Mesenchymal stem cell (in vitro differentiated cells and primary cell): ENCODE data around the gene MYCL.
A peak's percentile ranks its signal among the peaks of the same experiment; 100 is the strongest.

Source experiments
- DNase-seq: peaks from one replicate; pipeline ENCODE4 v3.0.0-alpha.2; 2013
- H2AFZ ChIP-seq: one replicate; pipeline ENCODE4 v1.6.1; 2013; ENCODE audit warnings: low read depth, mild to moderate bottlenecking, control low read depth, inconsistent platforms, low read length, moderate library complexity
- H2AK5ac ChIP-seq: 2 replicates; pipeline ENCODE4 v1.6.1; 2013; ENCODE audit warnings: low read length, moderate library complexity, mild to moderate bottlenecking, inconsistent platforms; ENCODE audit not compliant: severe bottlenecking
- H2BK120ac ChIP-seq: one replicate; pipeline ENCODE4 v1.6.1; 2013; ENCODE audit warnings: low read depth, mild to moderate bottlenecking, inconsistent platforms, low read length, moderate library complexity
- H2BK12ac ChIP-seq, 2 experiments: one replicate each; pipeline ENCODE4 v1.6.1; 2013; ENCODE audit warnings: inconsistent platforms in 2 of 2, low read length in 2 of 2, mild to moderate bottlenecking in 2 of 2, moderate library complexity in 2 of 2, control low read depth in 1 of 2
- H2BK15ac ChIP-seq: one replicate; pipeline ENCODE4 v1.6.1; 2013; ENCODE audit warnings: mild to moderate bottlenecking, low read depth, inconsistent platforms; ENCODE audit not compliant: poor library complexity, severe bottlenecking
- H2BK5ac ChIP-seq: 2 replicates; pipeline ENCODE4 v1.6.1; 2013; ENCODE audit warnings: low read depth, mild to moderate bottlenecking, low read length, control low read depth, inconsistent platforms; ENCODE audit not compliant: poor library complexity, severe bottlenecking
- H3K14ac ChIP-seq, 2 experiments: one replicate each; pipeline ENCODE4 v1.6.1; 2013; ENCODE audit warnings: inconsistent platforms in 2 of 2, low read length in 2 of 2, control low read depth in 1 of 2, mild to moderate bottlenecking in 1 of 2, moderate library complexity in 1 of 2
- H3K18ac ChIP-seq, 2 experiments: one replicate each; pipeline ENCODE4 v1.6.1; 2013; ENCODE audit warnings: inconsistent platforms in 2 of 2, low read length in 2 of 2, control low read depth in 1 of 2, low read depth in 1 of 2, mild to moderate bottlenecking in 1 of 2
- H3K23ac ChIP-seq, 2 experiments: one replicate each; pipeline ENCODE4 v1.6.1; 2013; ENCODE audit warnings: inconsistent platforms in 2 of 2, low read length in 2 of 2, mild to moderate bottlenecking in 2 of 2, moderate library complexity in 2 of 2, control low read depth in 1 of 2
- H3K27ac ChIP-seq: 2 replicates; pipeline ENCODE4 v1.5.1; 2013; ENCODE audit warnings: mild to moderate bottlenecking, moderate library complexity, low read length, control low read depth, inconsistent platforms; ENCODE audit not compliant: poor library complexity, severe bottlenecking
- H3K27me3 ChIP-seq, 2 experiments: 2 replicates each; pipeline versions ENCODE4 v1.6.1 to v1.7.0; 2013; ENCODE audit warnings: low read length in 2 of 2, mild to moderate bottlenecking in 2 of 2, moderate library complexity in 2 of 2, control low read depth in 1 of 2, inconsistent platforms in 1 of 2; ENCODE audit not compliant: control insufficient read depth in 1 of 2, insufficient read depth in 1 of 2
- H3K36me3 ChIP-seq, 2 experiments: 2 replicates each; pipeline versions ENCODE4 v1.6.1 to v1.7.0; 2013; ENCODE audit warnings: low read length in 2 of 2, control low read depth in 1 of 2, inconsistent platforms in 1 of 2, low read depth in 1 of 2, mild to moderate bottlenecking in 1 of 2; ENCODE audit not compliant: insufficient read depth in 2 of 2, control insufficient read depth in 1 of 2
- H3K4ac ChIP-seq, 2 experiments: one replicate each; pipeline ENCODE4 v1.6.1; 2013; ENCODE audit warnings: inconsistent platforms in 2 of 2, low read length in 2 of 2, mild to moderate bottlenecking in 2 of 2, moderate library complexity in 2 of 2, control low read depth in 1 of 2, low read depth in 1 of 2
- H3K4me1 ChIP-seq: 2 replicates; pipeline ENCODE4 v1.6.1; 2013; ENCODE audit warnings: low read depth, low read length, control low read depth; ENCODE audit not compliant: control insufficient read depth, insufficient read depth
- H3K4me2 ChIP-seq: 2 replicates; pipeline ENCODE4 v1.6.1; 2013; ENCODE audit warnings: low read length, mild to moderate bottlenecking, inconsistent platforms; ENCODE audit not compliant: poor library complexity, severe bottlenecking
- H3K4me3 ChIP-seq, 2 experiments: 2 replicates each; pipeline versions ENCODE4 v1.5.1 to v1.7.0; 2013; ENCODE audit warnings: low read length in 2 of 2, mild to moderate bottlenecking in 2 of 2, control low read depth in 1 of 2, low read depth in 1 of 2; ENCODE audit not compliant: insufficient read depth in 1 of 2
- H3K79me1 ChIP-seq: replicated peaks from 2 replicates; pipeline ENCODE4 v1.6.1; 2013; ENCODE audit warnings: mild to moderate bottlenecking, control low read depth, low read length, inconsistent platforms; ENCODE audit not compliant: poor library complexity, severe bottlenecking
- H3K9ac ChIP-seq: 2 replicates; pipeline ENCODE4 v1.7.0; 2013; ENCODE audit warnings: mild to moderate bottlenecking, low read length, moderate library complexity
- H3K9me3 ChIP-seq: 2 replicates; pipeline ENCODE4 v1.7.0; 2013; ENCODE audit warnings: mild to moderate bottlenecking, low read length; ENCODE audit not compliant: control insufficient read depth
- H4K8ac ChIP-seq: one replicate; pipeline ENCODE4 v1.6.1; 2013; ENCODE audit warnings: inconsistent platforms, mild to moderate bottlenecking, low read length, moderate library complexity
- H4K91ac ChIP-seq: one replicate; pipeline ENCODE4 v1.6.1; 2013; ENCODE audit warnings: mild to moderate bottlenecking, low read length, inconsistent platforms
- WGBS: methylation state at CpG from one replicate; pipeline ENCODE4 v1.1.7; 2013; ENCODE audit warnings: mixed read lengths; 5-methylcytosine and 5-hydroxymethylcytosine counted together

The MYCL gene

DNA sequence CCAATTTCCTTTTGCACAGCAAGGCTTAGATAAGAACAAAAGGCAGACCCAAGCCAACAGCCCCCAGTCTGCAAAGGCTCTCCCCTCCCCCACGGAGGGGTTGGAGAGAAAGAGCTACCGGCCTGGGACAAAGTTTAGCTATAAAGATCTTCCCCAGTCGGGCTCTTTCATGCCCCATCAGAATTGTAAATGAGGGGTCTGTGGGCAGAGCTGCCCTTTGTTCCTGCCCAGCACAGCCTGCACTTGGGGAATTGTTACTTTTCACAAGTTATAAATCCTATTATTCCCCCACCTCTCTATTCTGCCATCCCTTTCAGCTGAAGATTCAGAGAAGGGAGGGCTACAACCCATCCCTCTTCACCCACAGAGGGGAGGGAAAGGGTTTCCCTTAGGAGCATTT, 3.5 kb downstream of the MYCL start:
- H3K79me1 ChIP-seq: no peaks in the 10 kb centered on the region
- no peak overlapping the region for H3K4me3 ChIP-seq
- no peak overlapping the region for H2AFZ ChIP-seq
- H4K91ac ChIP-seq: no peak overlapping the region
- no peak overlapping the region for H3K18ac ChIP-seq
- H3K27ac ChIP-seq: no peak overlapping the region
- H3K4me1 ChIP-seq: peaks cover 20% of the 10 kb centered on the region
- no peak for DNase-seq
- no peak overlapping the region for H4K8ac ChIP-seq
- H3K14ac ChIP-seq: no peak overlapping the region
- H3K9me3 ChIP-seq: no peaks in the 10 kb centered on the region
- H3K9ac ChIP-seq: no peak overlapping the region
- H2BK12ac ChIP-seq: no peak overlapping the region
- H3K4ac ChIP-seq: no peak overlapping the region
- 20% methylated on average over 1 of the region's 3 CpGs for WGBS
- H3K27me3 ChIP-seq: peaks cover 46 to 79% of the 10 kb centered on the region in 2 experiments
- H2AK5ac ChIP-seq: no peak overlapping the region
- no peak overlapping the region for H2BK120ac ChIP-seq
- no peak overlapping the region for H3K23ac ChIP-seq
- H2BK15ac ChIP-seq: no peak overlapping the region
- peaks cover 0 to 5% of the 10 kb centered on the region in 2 experiments for H3K36me3 ChIP-seq
- H3K4me2 ChIP-seq: no peak overlapping the region
- H2BK5ac ChIP-seq: no peak overlapping the region

DNA sequence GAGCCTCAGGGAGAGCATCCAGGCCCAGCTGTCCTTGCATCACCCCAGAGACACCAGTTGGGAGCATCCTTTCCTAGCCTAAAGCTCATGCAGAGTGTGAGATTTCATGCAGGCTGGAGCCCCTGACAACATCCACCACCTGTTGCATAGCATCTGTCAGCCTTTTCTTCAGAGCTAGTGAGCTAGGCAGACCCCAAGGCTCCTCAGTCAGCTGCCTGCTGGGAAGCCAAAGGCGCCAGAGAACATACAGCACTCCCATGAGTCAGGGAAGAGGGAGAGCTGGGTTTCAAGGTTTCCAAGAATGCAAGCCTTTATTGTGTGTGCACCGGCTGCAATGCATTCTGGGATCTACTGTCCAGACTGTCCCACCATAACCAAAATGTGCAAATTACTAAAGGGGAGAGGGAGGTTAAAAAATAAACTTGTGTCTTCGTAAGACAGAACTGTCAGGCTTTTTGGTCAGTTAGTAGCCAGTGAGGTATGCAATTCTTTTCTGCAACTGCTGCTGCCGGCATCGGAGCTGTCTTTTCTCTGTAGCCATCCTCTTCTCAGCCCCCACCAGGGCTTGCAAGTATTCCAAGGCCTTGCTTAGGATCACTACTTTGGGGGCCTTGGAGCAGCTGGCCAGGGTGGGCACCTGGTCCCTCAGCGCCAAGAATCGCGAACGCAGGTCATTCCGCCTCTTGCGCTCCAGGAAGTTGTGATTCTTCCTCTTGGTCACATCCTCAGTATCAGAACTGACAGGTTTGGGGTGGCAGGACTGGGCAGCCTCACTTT, 4.6 kb downstream of the MYCL start:
- no peak overlapping the region for H3K4ac ChIP-seq
- no peak overlapping the region for H3K4me3 ChIP-seq
- peak; percentile 46 for DNase-seq
- H3K4me1 ChIP-seq: peaks cover 15% of the 10 kb centered on the region
- H3K27me3 ChIP-seq: peaks cover 37 to 69% of the 10 kb centered on the region in 2 experiments
- no peak overlapping the region for H3K9ac ChIP-seq
- no peak overlapping the region for H3K23ac ChIP-seq
- H3K18ac ChIP-seq: no peak overlapping the region
- no peak overlapping the region for H2AK5ac ChIP-seq
- no peak overlapping the region for H2BK120ac ChIP-seq
- no peak overlapping the region for H3K14ac ChIP-seq
- H3K36me3 ChIP-seq: peaks cover 0 to 2% of the 10 kb centered on the region in 2 experiments
- H3K27ac ChIP-seq: no peak overlapping the region
- no peak overlapping the region for H2BK12ac ChIP-seq
- no peak overlapping the region for H4K91ac ChIP-seq
- no peak overlapping the region for H3K4me2 ChIP-seq
- no peak overlapping the region for H4K8ac ChIP-seq
- no peaks in the 10 kb centered on the region for H3K9me3 ChIP-seq
- no peak overlapping the region for H2BK5ac ChIP-seq
- no peak overlapping the region for H2AFZ ChIP-seq
- no peak overlapping the region for H2BK15ac ChIP-seq
- no peaks in the 10 kb centered on the region for H3K79me1 ChIP-seq
- whole genome bisulfite sequencing: 94% methylated on average over 11 of the region's 11 CpGs

DNA sequence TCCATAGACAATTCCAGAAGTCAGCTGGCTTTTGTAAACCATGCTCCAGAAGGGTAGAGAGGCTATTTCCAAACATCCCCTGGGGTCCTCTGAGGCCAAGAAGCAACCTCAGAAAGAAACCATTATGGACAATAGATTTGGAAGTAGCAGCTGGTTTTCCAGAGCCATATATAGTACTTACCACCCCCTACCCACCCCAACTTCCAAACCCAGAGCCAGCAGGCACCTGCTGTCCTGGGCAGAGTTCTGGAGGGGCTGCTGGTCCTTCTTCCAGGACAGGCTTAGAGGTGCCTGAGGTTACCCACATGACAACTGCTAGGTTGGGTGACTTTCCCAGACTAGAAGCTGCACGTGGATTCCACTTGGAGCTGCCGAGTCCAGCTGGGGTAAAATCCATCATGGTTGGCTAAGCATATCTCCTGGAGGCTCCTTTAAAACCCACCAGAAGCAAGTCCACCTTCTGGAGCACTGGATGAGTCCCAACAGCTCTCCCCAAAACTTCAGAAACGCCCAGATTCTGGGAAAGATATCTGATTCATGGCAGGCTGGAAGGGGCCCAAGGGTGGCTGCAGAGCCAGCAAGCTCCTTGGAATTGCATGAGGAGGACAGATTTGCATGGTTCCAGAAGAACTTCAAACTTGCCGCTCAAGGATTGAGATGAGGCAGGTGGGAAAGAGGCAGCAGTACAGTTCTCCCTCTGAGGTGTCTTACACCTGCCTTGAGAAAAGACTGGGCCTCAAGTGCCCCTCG, 5.8 kb downstream of the MYCL start:
- Histone ChIP-seq H3K4me3 (no peak overlapping the region), H4K91ac (no peak overlapping the region), H3K23ac (no peak overlapping the region), H2BK12ac (no peak overlapping the region), H2AFZ (no peak overlapping the region), H3K18ac (no peak overlapping the region), H3K27ac (no peak overlapping the region), H4K8ac (no peak overlapping the region), H2BK5ac (no peak overlapping the region), H3K14ac (no peak overlapping the region), H3K9me3 (no peaks in the 10 kb centered on the region), H3K79me1 (no peaks in the 10 kb centered on the region), H3K4me2 (no peak overlapping the region), H2AK5ac (no peak overlapping the region), H2BK15ac (peak overlapping the region; percentile 37), H3K9ac (no peak overlapping the region), H3K4me1 (peaks cover 6% of the 10 kb centered on the region), H3K27me3 (peaks cover 34 to 79% of the 10 kb centered on the region in 2 experiments), H3K36me3 (no peaks in the 10 kb centered on the region), H3K4ac (no peak overlapping the region), H2BK120ac (no peak overlapping the region)
- 82% methylated on average over 5 of the region's 5 CpGs for WGBS
- no peak for DNase-seq

DNA sequence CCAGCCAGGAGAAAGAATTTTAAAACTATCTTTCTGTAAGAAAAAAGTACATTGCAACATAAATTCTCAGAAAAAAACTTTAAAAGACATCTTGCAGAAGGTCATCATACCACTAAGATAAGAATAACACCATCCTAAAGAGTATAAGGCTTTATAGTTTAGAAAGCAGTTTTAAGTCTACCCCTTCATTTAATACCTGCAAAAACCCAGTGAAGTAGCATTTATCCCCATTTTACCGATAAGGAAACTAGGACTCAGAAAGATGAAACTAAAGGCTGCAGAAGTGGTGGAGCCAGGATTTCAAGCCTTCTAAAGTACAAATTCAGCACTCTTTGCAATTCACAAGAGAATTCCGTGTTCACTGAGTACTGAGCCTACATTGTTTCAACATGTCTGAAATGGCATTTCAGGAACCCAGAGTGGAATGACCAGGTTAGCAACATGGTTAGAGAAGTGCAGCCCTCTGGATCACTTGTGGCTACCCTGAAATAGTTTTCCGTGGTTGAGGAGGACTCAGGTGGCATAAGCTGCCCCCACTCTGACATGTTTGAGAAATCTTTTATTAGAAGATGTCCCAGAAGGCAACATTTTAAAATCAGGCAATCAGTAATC, 6.7 kb downstream of the MYCL start:
- peak overlapping the region in 1 of 2 experiments; percentile 39 for H3K4me3 ChIP-seq
- peaks cover 25 to 70% of the 10 kb centered on the region in 2 experiments for H3K27me3 ChIP-seq
- H4K91ac ChIP-seq: no peak overlapping the region
- H3K23ac ChIP-seq: no peak overlapping the region
- H2BK15ac ChIP-seq: no peak overlapping the region
- H3K9me3 ChIP-seq: no peaks in the 10 kb centered on the region
- 86% methylated on average over 3 of the region's 3 CpGs for WGBS
- no peaks in the 10 kb centered on the region for H3K79me1 ChIP-seq
- H2AFZ ChIP-seq: no peak overlapping the region
- H3K27ac ChIP-seq: no peak overlapping the region
- peak overlapping the region; percentile 28 for H3K9ac ChIP-seq
- H3K4ac ChIP-seq: no peak overlapping the region
- no peak for DNase-seq
- peaks cover 2% of the 10 kb centered on the region for H3K4me1 ChIP-seq
- no peak overlapping the region for H2BK12ac ChIP-seq
- no peak overlapping the region for H3K14ac ChIP-seq
- no peak overlapping the region for H4K8ac ChIP-seq
- H3K18ac ChIP-seq: no peak overlapping the region
- no peak overlapping the region for H3K4me2 ChIP-seq
- H2BK5ac ChIP-seq: no peak overlapping the region
- H2BK120ac ChIP-seq: no peak overlapping the region
- H3K36me3 ChIP-seq: no peaks in the 10 kb centered on the region
- H2AK5ac ChIP-seq: no peak overlapping the region
